Tibial artery (tissue), 4 donors: Measurements from ENCODE around the gene GPR180.

Experiments used
- DNase-seq, 2 donors: peaks; one replicate each; pipeline ENCODE4 v3.0.0-alpha.2; 2019
- H3K27ac ChIP-seq, 2 donors: fragments of 200-600 bp; sonication (generic) in 1 of 2; 1 replicate in 1 of 2; 2 replicates in 1 of 2; pipeline ENCODE4 v1.5.1; 2018 to 2019; ENCODE audit warnings: mild to moderate bottlenecking in 1 of 2
- H3K27me3 ChIP-seq, 2 donors: fragments of 200-600 bp; sonication (generic) in 1 of 2; one replicate each; pipeline versions ENCODE4 v1.5.1 to v1.6.0; 2016 to 2019
- H3K36me3 ChIP-seq, 3 donors: fragments of 200-600 bp; sonication (generic) in 2 of 3; one replicate each; pipeline ENCODE4 v1.5.1; 2016 to 2019; ENCODE audit warnings: mild to moderate bottlenecking in 2 of 3
- H3K4me1 ChIP-seq, 4 donors: fragments of 200-600 bp; sonication (generic) in 2 of 4; 1 replicate in 3 of 4; 2 replicates in 1 of 4; pipeline ENCODE4 v1.5.1; 2016 to 2019
- H3K4me3 ChIP-seq, 2 donors: fragments of 200-600 bp; sonication (generic) in 1 of 2; 1 replicate in 1 of 2; 2 replicates in 1 of 2; pipeline ENCODE4 v1.5.1; 2018 to 2019; ENCODE audit warnings: mild to moderate bottlenecking in 2 of 2
- H3K9me3 ChIP-seq, 3 donors: fragments of 200-600 bp; sonication (generic) in 1 of 3; one replicate each; pipeline ENCODE4 v1.5.1; 2016 to 2019
- CTCF ChIP-seq, 2 experiments: fragments of 200-600 bp in 1 of 2; fragments of 450-650 bp in 1 of 2; IDR thresholded peaks; one replicate each; pipeline ENCODE4 v1.5.1; 2017 to 2019; ENCODE audit warnings: antibody characterized with exemption in 2 of 2, mild to moderate bottlenecking in 1 of 2, moderate library complexity in 1 of 2
- intact Hi-C: fragments of 100-400 bp; cut with DNase I; formaldehyde crosslinking; loops from one replicate; pipeline ENCODE4 v1.15.0; 2023; ENCODE audit warnings: low total_unique reads

GPR180 gene

DNA sequence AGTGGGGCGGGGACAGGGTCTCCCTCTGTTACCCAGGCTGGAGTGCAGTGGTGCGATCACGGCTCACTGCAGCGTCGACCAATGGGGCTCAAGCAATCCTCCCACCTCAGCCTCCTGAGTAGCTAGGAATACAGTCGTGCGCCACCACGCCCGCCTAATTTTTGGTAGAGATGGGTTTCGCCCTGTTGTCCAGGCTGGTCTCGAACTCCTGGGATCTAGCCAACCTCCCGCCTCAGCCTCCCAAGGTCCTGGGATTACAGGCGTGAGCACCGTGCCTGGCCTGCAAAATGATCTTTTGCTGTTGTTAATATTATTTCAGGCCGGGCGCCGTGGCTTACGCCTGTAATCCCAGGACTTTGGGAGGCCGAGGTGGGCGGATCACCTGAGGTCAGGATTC is 5.1 kb upstream of the GPR180 start:
- Histone ChIP-seq H3K4me3 (peak overlapping the region; percentile 77 to 93), H3K4me1 (peaks cover 0 to 18% (median 15%) of the 10 kb centered on the region in 4 donors), H3K9me3 (no peaks in the 10 kb centered on the region), H3K36me3 (peaks cover 0 to 14% (median 8%) of the 10 kb centered on the region in 3 donors), H3K27me3 (no peaks in the 10 kb centered on the region), H3K27ac (peak overlapping the region; percentile 71 to 86)
- intact Hi-C loops = loop anchor here (5.0 kb wide), 1 partner anchor 49 kb away; no protein-coding TSS in a partner anchor
- no peak for TF ChIP-seq CTCF (IDR thresholded peaks at IDR 0.05)
- DNase-seq = peak in 1 of 2 donors; percentile 20

GRCh38 chr13:94598281-94598680 is 3.4 kb upstream of the GPR180 start:
- H3K27ac ChIP-seq = no peak overlapping the region
- H3K4me1 ChIP-seq = peaks cover 0 to 28% (median 16%) of the 10 kb centered on the region in 4 donors
- H3K27me3 ChIP-seq = no peaks in the 10 kb centered on the region
- no peak overlapping the region for H3K4me3 ChIP-seq
- DNase-seq = no peak
- intact Hi-C loops = loop anchor here (5.0 kb wide), 1 partner anchor 51 kb away; no protein-coding TSS in a partner anchor
- no peaks in the 10 kb centered on the region for H3K36me3 ChIP-seq
- no peaks in the 10 kb centered on the region for H3K9me3 ChIP-seq
- TF ChIP-seq CTCF (IDR thresholded peaks at IDR 0.05) = no peak

DNA sequence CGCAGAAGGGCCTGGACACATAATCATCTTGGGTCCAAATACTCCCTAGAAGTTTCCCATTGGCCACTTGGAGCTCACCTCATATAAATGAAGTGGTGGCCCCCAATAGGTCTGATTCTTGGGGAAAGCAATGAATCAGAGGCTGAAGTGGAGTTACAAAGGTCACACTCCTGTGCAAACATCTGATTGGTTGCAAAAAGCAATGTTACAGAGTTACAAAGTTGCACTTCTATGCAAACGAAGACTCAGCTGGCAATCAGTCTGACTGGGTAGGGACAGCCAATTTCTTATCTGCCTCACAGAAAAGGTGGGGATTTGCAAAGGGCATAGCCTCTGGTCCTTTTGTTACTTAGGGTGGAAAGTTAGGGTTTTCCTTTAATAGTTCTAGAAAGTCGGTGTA is 1.8 kb upstream of the GPR180 start:
- intact Hi-C loops = loop anchor here (5.0 kb wide), 1 partner anchor 53 kb away; no protein-coding TSS in a partner anchor
- H3K4me1 ChIP-seq = peaks cover 0 to 24% (median 10%) of the 10 kb centered on the region in 4 donors
- no peak overlapping the region for H3K4me3 ChIP-seq
- DNase-seq = no peak
- no peak overlapping the region for H3K27ac ChIP-seq
- H3K9me3 ChIP-seq = no peaks in the 10 kb centered on the region
- H3K36me3 ChIP-seq = no peaks in the 10 kb centered on the region
- no peak for TF ChIP-seq CTCF (IDR thresholded peaks at IDR 0.05)
- no peaks in the 10 kb centered on the region for H3K27me3 ChIP-seq

DNA sequence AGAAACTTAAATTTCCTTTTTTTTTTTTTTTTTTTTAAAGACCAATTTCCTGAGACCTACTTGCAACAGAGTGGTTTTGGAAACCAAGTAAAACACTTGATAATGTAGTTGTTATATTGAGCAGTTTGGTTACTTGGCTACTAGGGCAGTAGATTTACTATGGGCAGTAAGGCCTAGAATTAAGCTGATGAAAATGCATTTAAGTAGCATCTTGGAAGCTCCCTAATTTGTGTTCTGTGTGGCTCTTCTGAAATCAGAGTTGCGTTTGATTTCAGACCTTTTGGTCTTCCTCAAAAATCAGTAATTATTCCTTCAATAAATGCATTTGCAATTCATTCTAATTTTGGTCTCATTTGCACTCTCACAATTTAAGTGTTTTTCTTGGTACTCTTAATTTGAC is 810 bp downstream of the GPR180 start:
- intact Hi-C loops = no loop called here
- Histone ChIP-seq H3K4me3 (peak overlapping the region; percentile 86 to 97), H3K27me3 (no peaks in the 10 kb centered on the region), H3K36me3 (peaks cover 7 to 17% (median 12%) of the 10 kb centered on the region in 3 donors), H3K27ac (peak overlapping the region in 1 of 2 donors; percentile 83), H3K4me1 (peaks cover 0 to 18% (median 3%) of the 10 kb centered on the region in 4 donors), H3K9me3 (no peaks in the 10 kb centered on the region)
- no peak for TF ChIP-seq CTCF (IDR thresholded peaks at IDR 0.05)
- DNase-seq = no peak

GRCh38 chr13:94607056-94607455 is 5.4 kb downstream of the GPR180 start:
- no peak for TF ChIP-seq CTCF (IDR thresholded peaks at IDR 0.05)
- Histone ChIP-seq H3K27ac (no peak overlapping the region), H3K27me3 (no peaks in the 10 kb centered on the region), H3K36me3 (peaks cover 8 to 41% (median 20%) of the 10 kb centered on the region in 3 donors), H3K4me3 (no peak overlapping the region), H3K9me3 (no peaks in the 10 kb centered on the region), H3K4me1 (peaks cover 0 to 18% (median 3%) of the 10 kb centered on the region in 4 donors)
- intact Hi-C loops = no loop called here
- DNase-seq = no peak

GRCh38 chr13:94607939-94608338 is 6.3 kb downstream of the GPR180 start:
- Histone ChIP-seq H3K9me3 (no peaks in the 10 kb centered on the region), H3K27me3 (no peaks in the 10 kb centered on the region), H3K4me3 (no peak overlapping the region), H3K36me3 (peaks cover 13 to 43% (median 23%) of the 10 kb centered on the region in 3 donors), H3K27ac (no peak overlapping the region), H3K4me1 (peaks cover 0 to 12% (median 2%) of the 10 kb centered on the region in 4 donors)
- intact Hi-C loops = no loop called here
- no peak for TF ChIP-seq CTCF (IDR thresholded peaks at IDR 0.05)
- no peak for DNase-seq
